SK-N-SH treated with all-trans-retinoic acid at 6 μM for 48 hours (cell line): ENCODE results near the gene ARID1B.

Experiments
- ARNTL ChIP-seq: fragments of 450-650 bp; formaldehyde crosslinking; IDR thresholded peaks from 2 replicates; pipeline ENCODE4 v1.5.0; 2020; ENCODE audit warnings: low read depth, mild to moderate bottlenecking, moderate library complexity, borderline replicate concordance
- CSRNP3 ChIP-seq: fragments of 250-450 bp; sonication (Bioruptor Pico); IDR thresholded peaks from 2 replicates; pipeline ENCODE4 v1.5.1; 2021; ENCODE audit warnings: mild to moderate bottlenecking, moderate library complexity
- GLIS3 ChIP-seq: fragments of 250-450 bp; sonication (Bioruptor Pico); IDR thresholded peaks from 2 replicates; pipeline ENCODE4 v1.5.0; 2020; ENCODE audit warnings: mild to moderate bottlenecking, moderate library complexity
- OSR1 ChIP-seq: fragments of 250-450 bp; sonication (Bioruptor Pico); IDR thresholded peaks from 2 replicates; pipeline ENCODE4 v1.8.0; 2022; ENCODE audit warnings: moderate library complexity, mild to moderate bottlenecking, inconsistent platforms
- PATZ1 ChIP-seq: fragments of 250-450 bp; sonication (Bioruptor Pico); IDR thresholded peaks from 2 replicates; pipeline ENCODE4 v1.8.0; 2020; ENCODE audit warnings: mild to moderate bottlenecking, moderate library complexity, borderline replicate concordance
- RARB ChIP-seq: fragments of 250-450 bp; sonication (Bioruptor Pico); IDR thresholded peaks from 2 replicates; pipeline ENCODE4 v1.8.0; 2021; ENCODE audit warnings: mild to moderate bottlenecking, moderate library complexity
- ZC3H10 ChIP-seq: fragments of 250-450 bp; sonication (Bioruptor Pico); IDR thresholded peaks from 2 replicates; pipeline ENCODE4 v1.5.1; 2021; ENCODE audit warnings: mild to moderate bottlenecking, moderate library complexity
- ZFP3 ChIP-seq: fragments of 250-450 bp; sonication (Bioruptor Pico); IDR thresholded peaks from 2 replicates; pipeline ENCODE4 v1.5.0; 2020; ENCODE audit warnings: mild to moderate bottlenecking, moderate library complexity
- ZFP30 ChIP-seq: fragments of 450-650 bp; formaldehyde crosslinking; IDR thresholded peaks from 2 replicates; pipeline ENCODE4 v1.5.0; 2022; ENCODE audit warnings: mild to moderate bottlenecking, moderate library complexity
- ZNF565 ChIP-seq: fragments of 450-650 bp; formaldehyde crosslinking; conservative IDR thresholded peaks from 2 replicates; pipeline ENCODE4 v1.5.0; 2020; ENCODE audit warnings: low read depth, mild to moderate bottlenecking, moderate library complexity
- ZNF70 ChIP-seq: fragments of 450-650 bp; formaldehyde crosslinking; IDR thresholded peaks from 2 replicates; pipeline ENCODE4 v1.5.0; 2020; ENCODE audit warnings: mild to moderate bottlenecking, moderate library complexity
- TF ChIP-seq, protein P1 (sequence below): fragments of 250-450 bp; sonication (Bioruptor Pico); IDR thresholded peaks from 2 replicates; pipeline ENCODE4 v1.5.0; 2020; ENCODE audit warnings: mild to moderate bottlenecking, moderate library complexity
- TF ChIP-seq, protein P2 (sequence below): fragments of 250-450 bp; sonication (Bioruptor Pico); IDR thresholded peaks from 2 replicates; pipeline ENCODE4 v1.5.1; 2020; ENCODE audit warnings: low read depth, mild to moderate bottlenecking, moderate library complexity

DNA sequence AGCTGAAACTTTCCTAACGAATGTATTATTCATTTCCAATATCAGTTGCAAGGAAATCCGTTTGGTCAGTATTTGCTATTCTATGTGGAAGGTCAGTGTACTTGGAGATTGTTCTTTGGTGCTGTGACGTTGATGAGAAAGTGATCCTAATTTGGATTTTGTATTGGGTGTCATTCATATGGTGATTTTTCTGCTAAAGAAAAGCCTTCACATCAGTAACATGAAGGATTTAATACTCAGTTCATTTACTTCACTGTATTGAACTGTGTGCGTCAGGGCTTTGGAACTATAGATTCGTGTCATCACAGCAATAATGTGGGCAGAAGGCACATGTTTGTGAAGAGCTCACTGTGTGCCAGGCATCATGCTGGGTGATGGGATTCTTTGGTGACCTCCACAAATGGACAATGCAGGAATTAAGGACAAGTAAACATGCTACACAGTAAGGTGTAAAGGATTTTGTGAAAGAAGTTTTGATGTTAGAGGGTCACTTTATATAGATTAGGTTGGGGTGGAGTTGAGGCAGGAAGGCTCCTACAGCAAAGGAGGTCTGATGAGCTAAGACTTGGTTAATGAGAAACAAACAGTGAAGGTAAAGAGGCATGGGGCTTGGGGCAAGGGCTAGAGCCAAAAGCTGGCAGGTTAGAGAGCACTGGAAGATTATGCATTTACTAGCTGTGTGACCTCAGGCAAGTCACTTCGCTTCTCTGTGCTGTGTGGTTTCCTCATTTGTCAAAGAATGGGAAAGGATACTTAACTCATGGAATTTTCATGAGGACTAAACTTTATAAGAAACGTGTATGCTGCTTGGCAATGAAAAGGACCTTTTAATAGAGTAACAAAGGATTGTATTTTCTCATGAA is 12.1 kb downstream of the ARID1B start:
- TF ChIP-seq ZFP30 (CRISPR knock-in tag): no peak
- TF ChIP-seq OSR1: no peak
- TF ChIP-seq RARB: no peak
- no peak for TF ChIP-seq GLIS3 (CRISPR knock-in tag)
- TF ChIP-seq PATZ1: no peak
- no peak for TF ChIP-seq ZNF565 (CRISPR knock-in tag)
- no peak for TF ChIP-seq ZNF70
- TF ChIP-seq ARNTL: no peak
- no peak for TF ChIP-seq ZFP3 (CRISPR knock-in tag)
- TF ChIP-seq, protein P1, sequence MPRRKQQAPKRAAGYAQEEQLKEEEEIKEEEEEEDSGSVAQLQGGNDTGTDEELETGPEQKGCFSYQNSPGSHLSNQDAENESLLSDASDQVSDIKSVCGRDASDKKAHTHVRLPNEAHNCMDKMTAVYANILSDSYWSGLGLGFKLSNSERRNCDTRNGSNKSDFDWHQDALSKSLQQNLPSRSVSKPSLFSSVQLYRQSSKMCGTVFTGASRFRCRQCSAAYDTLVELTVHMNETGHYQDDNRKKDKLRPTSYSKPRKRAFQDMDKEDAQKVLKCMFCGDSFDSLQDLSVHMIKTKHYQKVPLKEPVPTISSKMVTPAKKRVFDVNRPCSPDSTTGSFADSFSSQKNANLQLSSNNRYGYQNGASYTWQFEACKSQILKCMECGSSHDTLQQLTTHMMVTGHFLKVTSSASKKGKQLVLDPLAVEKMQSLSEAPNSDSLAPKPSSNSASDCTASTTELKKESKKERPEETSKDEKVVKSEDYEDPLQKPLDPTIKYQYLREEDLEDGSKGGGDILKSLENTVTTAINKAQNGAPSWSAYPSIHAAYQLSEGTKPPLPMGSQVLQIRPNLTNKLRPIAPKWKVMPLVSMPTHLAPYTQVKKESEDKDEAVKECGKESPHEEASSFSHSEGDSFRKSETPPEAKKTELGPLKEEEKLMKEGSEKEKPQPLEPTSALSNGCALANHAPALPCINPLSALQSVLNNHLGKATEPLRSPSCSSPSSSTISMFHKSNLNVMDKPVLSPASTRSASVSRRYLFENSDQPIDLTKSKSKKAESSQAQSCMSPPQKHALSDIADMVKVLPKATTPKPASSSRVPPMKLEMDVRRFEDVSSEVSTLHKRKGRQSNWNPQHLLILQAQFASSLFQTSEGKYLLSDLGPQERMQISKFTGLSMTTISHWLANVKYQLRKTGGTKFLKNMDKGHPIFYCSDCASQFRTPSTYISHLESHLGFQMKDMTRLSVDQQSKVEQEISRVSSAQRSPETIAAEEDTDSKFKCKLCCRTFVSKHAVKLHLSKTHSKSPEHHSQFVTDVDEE (CRISPR knock-in tag): no peak
- TF ChIP-seq, protein P2, sequence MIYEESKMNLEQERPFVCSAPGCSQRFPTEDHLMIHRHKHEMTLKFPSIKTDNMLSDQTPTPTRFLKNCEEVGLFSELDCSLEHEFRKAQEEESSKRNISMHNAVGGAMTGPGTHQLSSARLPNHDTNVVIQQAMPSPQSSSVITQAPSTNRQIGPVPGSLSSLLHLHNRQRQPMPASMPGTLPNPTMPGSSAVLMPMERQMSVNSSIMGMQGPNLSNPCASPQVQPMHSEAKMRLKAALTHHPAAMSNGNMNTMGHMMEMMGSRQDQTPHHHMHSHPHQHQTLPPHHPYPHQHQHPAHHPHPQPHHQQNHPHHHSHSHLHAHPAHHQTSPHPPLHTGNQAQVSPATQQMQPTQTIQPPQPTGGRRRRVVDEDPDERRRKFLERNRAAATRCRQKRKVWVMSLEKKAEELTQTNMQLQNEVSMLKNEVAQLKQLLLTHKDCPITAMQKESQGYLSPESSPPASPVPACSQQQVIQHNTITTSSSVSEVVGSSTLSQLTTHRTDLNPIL (CRISPR knock-in tag): no peak
- no peak for TF ChIP-seq ZC3H10 (CRISPR knock-in tag)
- no peak for TF ChIP-seq CSRNP3 (CRISPR knock-in tag)
